Right atrium auricular region (tissue), 2 donors: ENCODE results near the gene GLS. TPM values are rescaled to one million over a fixed set of nuclear protein-coding genes. Genes with fewer than 3 reads are reported as not detected.

ENCODE experiments used
- DNase-seq: peaks from one replicate; pipeline ENCODE4 v3.0.0-alpha.2; 2019; ENCODE audit warnings: low spot score
- H3K27ac ChIP-seq, 2 donors: fragments of 200-600 bp; sonication (generic); 1 replicate in 1 of 2; 2 replicates in 1 of 2; pipeline ENCODE4 v1.5.1; 2016 to 2019
- H3K27me3 ChIP-seq, 2 donors: fragments of 200-600 bp; sonication (generic); one replicate each; pipeline versions ENCODE4 v1.5.1 to v1.6.0; 2017 to 2019
- H3K36me3 ChIP-seq: fragments of 200-600 bp; sonication (generic); one replicate; pipeline ENCODE4 v1.5.1; 2016
- H3K4me1 ChIP-seq, 2 donors: fragments of 200-600 bp; sonication (generic); one replicate each; pipeline versions ENCODE4 v1.5.1 to v1.6.0; 2017 to 2019
- H3K4me3 ChIP-seq, 2 donors: fragments of 200-600 bp; sonication (generic); 1 replicate in 1 of 2; 2 replicates in 1 of 2; pipeline ENCODE4 v1.5.1; 2017 to 2019; ENCODE audit warnings: mild to moderate bottlenecking in 1 of 2, moderate library complexity in 1 of 2
- H3K9me3 ChIP-seq, 2 donors: fragments of 200-600 bp; sonication (generic); one replicate each; pipeline ENCODE4 v1.5.1; 2019
- CTCF ChIP-seq, 2 donors: fragments of 200-600 bp; sonication (generic); IDR thresholded peaks; one replicate each; pipeline ENCODE4 v1.5.1; 2019; ENCODE audit warnings: antibody characterized with exemption in 2 of 2
- total RNA-seq, 2 donors: library from RNA; depleted of rRNA; stranded (reverse); fragments of >200 nt; gene quantifications; one replicate each; pipeline ENCODE4 v1.1.0, GENCODE V29; 2016

The GLS gene
- total RNA-seq, 2 donors from 2014 or later: 53.7 to 77.2 TPM

GRCh38 chr2:190904640-190905261 lies 24.1 kb downstream of the GLS start:
- H3K4me1 ChIP-seq: no peaks in the 10 kb centered on the region
- H3K27ac ChIP-seq: no peak overlapping the region
- peaks cover 44% of the 10 kb centered on the region for H3K36me3 ChIP-seq
- TF ChIP-seq CTCF (IDR thresholded peaks at IDR 0.05): no peak
- no peak for DNase-seq
- H3K9me3 ChIP-seq: no peaks in the 10 kb centered on the region
- H3K27me3 ChIP-seq: no peaks in the 10 kb centered on the region
- H3K4me3 ChIP-seq: no peak overlapping the region

GRCh38 chr2:190908532-190908931 lies 27.9 kb downstream of the GLS start:
- no peak for DNase-seq
- Histone ChIP-seq H3K36me3 (peaks cover 27% of the 10 kb centered on the region), H3K4me1 (no peaks in the 10 kb centered on the region), H3K9me3 (no peaks in the 10 kb centered on the region), H3K4me3 (no peak overlapping the region), H3K27ac (no peak overlapping the region), H3K27me3 (no peaks in the 10 kb centered on the region)
- no peak for TF ChIP-seq CTCF (IDR thresholded peaks at IDR 0.05)

GRCh38 chr2:190909680-190910079 lies 29.1 kb downstream of the GLS start:
- no peak overlapping the region for H3K27ac ChIP-seq
- no peak overlapping the region for H3K4me3 ChIP-seq
- peaks cover 22% of the 10 kb centered on the region for H3K36me3 ChIP-seq
- H3K9me3 ChIP-seq: no peaks in the 10 kb centered on the region
- DNase-seq: no peak
- no peaks in the 10 kb centered on the region for H3K4me1 ChIP-seq
- TF ChIP-seq CTCF (IDR thresholded peaks at IDR 0.05): no peak
- H3K27me3 ChIP-seq: no peaks in the 10 kb centered on the region

GRCh38 chr2:190910341-190911136 lies 29.9 kb downstream of the GLS start:
- no peaks in the 10 kb centered on the region for H3K27me3 ChIP-seq
- no peaks in the 10 kb centered on the region for H3K4me1 ChIP-seq
- H3K27ac ChIP-seq: no peak overlapping the region
- H3K9me3 ChIP-seq: no peaks in the 10 kb centered on the region
- no peak for TF ChIP-seq CTCF (IDR thresholded peaks at IDR 0.05)
- peaks cover 20% of the 10 kb centered on the region for H3K36me3 ChIP-seq
- H3K4me3 ChIP-seq: no peak overlapping the region
- DNase-seq: no peak

- Histone ChIP-seq H3K27me3 (no peaks in the 10 kb centered on the region), H3K4me1 (no peaks in the 10 kb centered on the region), H3K27ac (no peak overlapping the region), H3K4me3 (no peak overlapping the region), H3K9me3 (no peaks in the 10 kb centered on the region), H3K36me3 (peaks cover 16% of the 10 kb centered on the region)
- no peak for DNase-seq
- TF ChIP-seq CTCF (IDR thresholded peaks at IDR 0.05): no peak
Measured at GRCh38 chr2:190911813-190912212, 31.2 kb downstream of the GLS start.
